Measurements from ENCODE around the gene MAP1B. TPM values are rescaled to one million over a fixed set of nuclear protein-coding genes. Genes with fewer than 3 reads are reported as not detected.

Gene MAP1B
- total and polyA plus RNA-seq, 9 of the 15 experiments (the other 6 are each of a cell fraction or from before 2014, with no cell fraction given): 5.2 to 66.1 (median 17.3) TPM

- TF ChIP-seq RREB1 (CRISPR knock-in tag; IDR thresholded peaks at IDR 0.05) (no peak), NFIC (IDR thresholded peaks at IDR 0.05) (peak; percentile 33; the same call in 1 of the 2 replicates), JUND (IDR thresholded peaks at IDR 0.05; ENCODE audit: borderline replicate concordance, low read depth, low read length) (peak; percentile 91), JUND (tag; IDR thresholded peaks at IDR 0.05; ENCODE audit: borderline replicate concordance, low read depth, low read length) (peak; percentile 77; the same call in 2 of the 3 replicates), FOXK2 (conservative IDR thresholded peaks at IDR 0.05 in 1 of 2, IDR thresholded peaks at IDR 0.05 in 1 of 2; ENCODE audit: low read depth in 2 of 2) (no peak), FIP1L1 (IDR thresholded peaks at IDR 0.05; ENCODE audit: low read depth, low read length, poor library complexity, severe bottlenecking) (no peak), SMAD1 (IDR thresholded peaks at IDR 0.05; ENCODE audit: low read depth, low read length, partially characterized antibody) (no peak), NCOR1 (IDR thresholded peaks at IDR 0.05) (no peak), SMC3 (conservative IDR thresholded peaks at IDR 0.05; ENCODE audit: insufficient read depth, low read depth, low read length) (no peak), TARDBP (IDR thresholded peaks at IDR 0.05) (no peak), ZNF263 (CRISPR knock-in tag; IDR thresholded peaks at IDR 0.05; ENCODE audit: borderline replicate concordance) (no peak), FOSL1 (tag; conservative IDR thresholded peaks at IDR 0.05) (peak; percentile 80)
- TF ChIP-seq, protein P1, sequence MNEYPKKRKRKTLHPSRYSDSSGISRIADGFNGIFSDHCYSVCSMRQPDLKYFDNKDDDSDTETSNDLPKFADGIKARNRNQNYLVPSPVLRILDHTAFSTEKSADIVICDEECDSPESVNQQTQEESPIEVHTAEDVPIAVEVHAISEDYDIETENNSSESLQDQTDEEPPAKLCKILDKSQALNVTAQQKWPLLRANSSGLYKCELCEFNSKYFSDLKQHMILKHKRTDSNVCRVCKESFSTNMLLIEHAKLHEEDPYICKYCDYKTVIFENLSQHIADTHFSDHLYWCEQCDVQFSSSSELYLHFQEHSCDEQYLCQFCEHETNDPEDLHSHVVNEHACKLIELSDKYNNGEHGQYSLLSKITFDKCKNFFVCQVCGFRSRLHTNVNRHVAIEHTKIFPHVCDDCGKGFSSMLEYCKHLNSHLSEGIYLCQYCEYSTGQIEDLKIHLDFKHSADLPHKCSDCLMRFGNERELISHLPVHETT (CRISPR knock-in tag; conservative IDR thresholded peaks at IDR 0.05 in 1 of 2, IDR thresholded peaks at IDR 0.05 in 1 of 2): no peak
- TF ChIP-seq, protein P2, sequence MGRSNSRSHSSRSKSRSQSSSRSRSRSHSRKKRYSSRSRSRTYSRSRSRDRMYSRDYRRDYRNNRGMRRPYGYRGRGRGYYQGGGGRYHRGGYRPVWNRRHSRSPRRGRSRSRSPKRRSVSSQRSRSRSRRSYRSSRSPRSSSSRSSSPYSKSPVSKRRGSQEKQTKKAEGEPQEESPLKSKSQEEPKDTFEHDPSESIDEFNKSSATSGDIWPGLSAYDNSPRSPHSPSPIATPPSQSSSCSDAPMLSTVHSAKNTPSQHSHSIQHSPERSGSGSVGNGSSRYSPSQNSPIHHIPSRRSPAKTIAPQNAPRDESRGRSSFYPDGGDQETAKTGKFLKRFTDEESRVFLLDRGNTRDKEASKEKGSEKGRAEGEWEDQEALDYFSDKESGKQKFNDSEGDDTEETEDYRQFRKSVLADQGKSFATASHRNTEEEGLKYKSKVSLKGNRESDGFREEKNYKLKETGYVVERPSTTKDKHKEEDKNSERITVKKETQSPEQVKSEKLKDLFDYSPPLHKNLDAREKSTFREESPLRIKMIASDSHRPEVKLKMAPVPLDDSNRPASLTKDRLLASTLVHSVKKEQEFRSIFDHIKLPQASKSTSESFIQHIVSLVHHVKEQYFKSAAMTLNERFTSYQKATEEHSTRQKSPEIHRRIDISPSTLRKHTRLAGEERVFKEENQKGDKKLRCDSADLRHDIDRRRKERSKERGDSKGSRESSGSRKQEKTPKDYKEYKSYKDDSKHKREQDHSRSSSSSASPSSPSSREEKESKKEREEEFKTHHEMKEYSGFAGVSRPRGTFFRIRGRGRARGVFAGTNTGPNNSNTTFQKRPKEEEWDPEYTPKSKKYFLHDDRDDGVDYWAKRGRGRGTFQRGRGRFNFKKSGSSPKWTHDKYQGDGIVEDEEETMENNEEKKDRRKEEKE (IDR thresholded peaks at IDR 0.05; ENCODE audit: borderline replicate concordance in 1 of 2, control insufficient read depth in 1 of 2, low read depth in 2 of 2, low read length in 1 of 2): no peak
Measured at GRCh38 chr5:72248410-72248981, 141.2 kb downstream of the MAP1B start (continued).

All from K562 (cell line).